HUES64 (cell line): ENCODE measurements around the gene RMDN2.

Experiments used
- H3K27ac ChIP-seq: 2 replicates; pipeline ENCODE4 v1.7.0; 2013; ENCODE audit warnings: low read depth, low read length, inconsistent platforms
- H3K27me3 ChIP-seq: 2 replicates; pipeline ENCODE4 v1.6.1; 2013; ENCODE audit warnings: mild to moderate bottlenecking, low read length; ENCODE audit not compliant: insufficient read depth
- H3K36me3 ChIP-seq: 2 replicates; pipeline ENCODE4 v1.6.1; 2013; ENCODE audit warnings: mild to moderate bottlenecking, low read length; ENCODE audit not compliant: insufficient read depth
- H3K4me1 ChIP-seq: 2 replicates; pipeline ENCODE4 v1.6.1; 2013; ENCODE audit warnings: mild to moderate bottlenecking, low read length, moderate library complexity; ENCODE audit not compliant: insufficient read depth
- H3K4me3 ChIP-seq: 2 replicates; pipeline ENCODE4 v1.5.1; 2013; ENCODE audit warnings: mild to moderate bottlenecking, low read length, moderate library complexity
- H3K9ac ChIP-seq: 2 replicates; pipeline ENCODE4 v1.6.1; 2013; ENCODE audit warnings: mild to moderate bottlenecking, low read depth, low read length
- H3K9me3 ChIP-seq: 2 replicates; pipeline ENCODE4 v1.6.1; 2013; ENCODE audit warnings: low read depth, low read length; ENCODE audit not compliant: insufficient read depth
- WGBS: fragments of 150-250, 120-280 bp; methylation state at CpG from one replicate; pipeline ENCODE4 v1.1.7; 2013; ENCODE audit warnings: missing lambda C conversion rate; 5-methylcytosine and 5-hydroxymethylcytosine counted together

RMDN2 gene

GRCh38 chr2:37898448-37898847, 26.6 kb upstream of the RMDN2 start:
- Histone ChIP-seq H3K9me3 (no peaks in the 10 kb centered on the region), H3K4me3 (no peak overlapping the region), H3K4me1 (no peaks in the 10 kb centered on the region; the same call in 1 of the 2 replicates), H3K9ac (no peak overlapping the region), H3K36me3 (no peaks in the 10 kb centered on the region), H3K27ac (no peak overlapping the region), H3K27me3 (no peaks in the 10 kb centered on the region)

DNA sequence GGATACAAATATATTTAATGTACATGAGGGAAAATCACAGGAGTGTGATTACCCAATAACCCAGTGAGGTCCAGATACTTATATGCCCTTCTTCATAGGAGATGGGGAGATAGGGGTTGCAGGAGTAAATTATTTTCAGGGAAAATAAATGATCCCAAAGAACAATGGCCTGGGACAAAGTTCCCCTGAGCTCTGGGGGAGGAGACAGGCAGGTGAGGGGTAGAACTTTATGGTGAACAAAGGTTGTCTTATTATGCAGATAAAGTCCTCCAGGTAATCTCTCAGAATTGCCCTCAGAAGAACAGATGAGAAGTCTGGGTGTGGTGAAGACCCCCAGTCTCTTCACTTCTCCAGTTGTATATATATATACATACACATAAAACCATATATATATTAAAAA, 22.1 kb upstream of the RMDN2 start:
- Histone ChIP-seq H3K27me3 (no peaks in the 10 kb centered on the region), H3K27ac (no peak overlapping the region), H3K4me1 (no peaks in the 10 kb centered on the region; the same call in 1 of the 2 replicates), H3K9ac (no peak overlapping the region), H3K36me3 (no peaks in the 10 kb centered on the region), H3K4me3 (no peak overlapping the region), H3K9me3 (no peaks in the 10 kb centered on the region)

GRCh38 chr2:37904425-37904824, 20.7 kb upstream of the RMDN2 start:
- no peaks in the 10 kb centered on the region for H3K27me3 ChIP-seq
- 100% methylated on average over 2 of the region's 3 CpGs for WGBS
- H3K9ac ChIP-seq: no peak overlapping the region
- no peak overlapping the region for H3K27ac ChIP-seq
- H3K4me1 ChIP-seq: no peaks in the 10 kb centered on the region; the same call in 1 of the 2 replicates
- no peak overlapping the region for H3K4me3 ChIP-seq
- H3K9me3 ChIP-seq: no peaks in the 10 kb centered on the region
- H3K36me3 ChIP-seq: no peaks in the 10 kb centered on the region

DNA sequence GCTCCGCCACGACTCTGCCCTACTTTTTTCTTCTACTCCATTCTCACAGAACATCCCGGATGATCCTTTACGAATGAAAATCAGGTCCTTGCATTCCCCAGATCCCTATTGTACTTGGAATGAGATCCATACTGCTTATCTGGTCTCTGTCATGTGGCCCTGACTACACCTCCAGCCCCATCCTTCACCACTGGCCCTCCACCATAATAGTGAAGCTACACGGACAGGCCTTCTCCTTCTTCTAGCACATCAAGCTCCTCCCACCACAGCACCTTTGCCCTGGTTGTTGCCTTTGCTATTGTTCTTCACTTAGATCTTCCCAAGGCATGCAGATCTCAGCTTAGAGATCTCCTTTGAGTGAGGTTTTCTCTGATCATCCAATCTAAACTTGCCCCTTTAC, 20.1 kb upstream of the RMDN2 start:
- no peaks in the 10 kb centered on the region for H3K9me3 ChIP-seq
- H3K27ac ChIP-seq: no peak overlapping the region
- WGBS: 78% methylated on average over 5 of the region's 5 CpGs

DNA sequence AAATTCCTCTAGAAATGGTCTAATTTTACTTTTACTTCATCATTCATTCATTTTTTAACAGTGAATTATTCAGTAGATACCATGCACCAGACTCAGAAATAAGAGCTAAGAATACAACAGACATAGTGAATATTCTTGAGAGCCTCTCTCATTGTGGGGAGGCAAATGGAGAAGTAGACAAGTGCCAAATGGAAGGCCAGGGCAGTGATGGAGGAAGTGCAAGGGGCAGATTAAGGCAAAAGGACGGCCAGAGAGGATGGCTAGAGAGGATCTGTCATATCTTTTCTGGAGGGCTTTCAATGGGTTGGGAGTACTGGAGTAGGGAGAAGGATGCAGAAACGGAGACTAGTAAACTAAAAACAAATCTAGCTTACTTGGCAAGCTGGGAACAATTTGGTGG, 19.0 kb upstream of the RMDN2 start:
- Histone ChIP-seq H3K36me3 (no peaks in the 10 kb centered on the region), H3K4me1 (no peaks in the 10 kb centered on the region; the same call in 1 of the 2 replicates)
- WGBS: 88% methylated on average over 2 of the region's 2 CpGs

More for the DNA sequence above, 20.1 kb upstream of the RMDN2 start:
- Histone ChIP-seq H3K4me3 (no peak overlapping the region), H3K9ac (no peak overlapping the region), H3K4me1 (no peaks in the 10 kb centered on the region; the same call in 1 of the 2 replicates), H3K36me3 (no peaks in the 10 kb centered on the region), H3K27me3 (no peaks in the 10 kb centered on the region)

DNA sequence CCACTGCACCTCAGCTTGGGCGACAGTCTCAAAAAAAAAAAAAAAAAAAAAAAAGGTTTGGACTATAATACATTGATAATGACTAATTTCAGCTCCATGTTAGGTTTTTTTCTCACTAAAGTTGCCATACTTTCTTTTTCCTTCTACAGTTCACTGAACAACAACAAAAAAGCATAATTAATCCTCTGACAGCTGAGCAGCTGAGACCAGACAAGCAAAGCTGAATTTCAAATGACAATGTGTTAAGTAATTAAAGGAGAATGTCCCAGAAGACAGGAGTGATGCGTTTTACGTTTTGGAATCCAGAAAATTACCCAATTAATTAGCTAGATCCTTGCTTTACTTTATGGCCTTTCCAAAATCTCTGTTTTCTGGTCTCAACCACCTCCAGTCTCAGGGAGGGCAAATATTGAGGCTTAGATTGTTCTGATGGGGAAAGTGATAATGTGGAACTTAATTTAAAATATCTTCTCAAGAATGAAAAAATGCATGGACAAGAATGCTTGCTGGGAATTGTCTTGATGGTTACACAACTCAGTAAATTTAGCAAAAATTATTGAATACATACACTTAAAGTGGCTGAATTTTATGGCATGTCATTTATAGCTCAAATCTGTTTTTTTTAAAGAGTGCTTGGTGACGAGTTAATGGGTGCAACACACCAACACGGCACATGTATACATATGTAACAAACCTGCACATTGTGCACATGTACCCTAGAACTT, 17.4 kb upstream of the RMDN2 start:
- H3K9ac ChIP-seq: no peak overlapping the region
- H3K4me3 ChIP-seq: no peak overlapping the region
- no peak overlapping the region for H3K27ac ChIP-seq
- H3K36me3 ChIP-seq: no peaks in the 10 kb centered on the region
- WGBS: 97% methylated on average over 2 of the region's 5 CpGs
- H3K27me3 ChIP-seq: no peaks in the 10 kb centered on the region
- H3K4me1 ChIP-seq: no peaks in the 10 kb centered on the region; the same call in 1 of the 2 replicates
- H3K9me3 ChIP-seq: no peaks in the 10 kb centered on the region

More for the DNA sequence above, 19.0 kb upstream of the RMDN2 start:
- Histone ChIP-seq H3K9ac (no peak overlapping the region), H3K4me3 (no peak overlapping the region), H3K27me3 (no peaks in the 10 kb centered on the region), H3K9me3 (no peaks in the 10 kb centered on the region), H3K27ac (no peak overlapping the region)

DNA sequence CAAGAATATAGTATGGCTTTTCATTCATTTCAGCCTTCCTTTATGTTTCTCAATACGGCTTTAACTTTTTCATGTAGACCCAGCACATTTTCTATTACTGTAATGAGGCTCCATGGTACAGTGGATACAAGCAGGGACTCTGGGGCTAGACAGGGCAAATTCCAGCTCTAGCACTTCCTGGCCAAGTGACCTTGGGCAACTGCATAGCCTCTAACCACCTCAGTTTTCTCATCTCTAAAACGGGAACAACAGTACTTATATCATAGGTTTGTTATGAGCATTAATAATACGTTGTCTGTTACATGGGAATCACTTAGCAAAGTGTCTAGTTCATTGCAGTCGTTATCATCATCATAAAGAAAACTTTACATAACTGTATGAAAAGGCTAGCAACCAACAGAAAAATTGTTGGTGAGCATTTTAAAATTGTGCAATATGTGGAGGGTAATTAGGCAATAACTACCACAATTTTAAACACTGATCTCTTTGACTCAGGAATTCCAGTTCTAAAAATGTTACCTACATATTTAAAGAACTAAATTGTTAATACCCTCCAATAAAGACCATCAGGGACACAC, 13.7 kb upstream of the RMDN2 start:
- H3K4me1 ChIP-seq: no peaks in the 10 kb centered on the region
- no peaks in the 10 kb centered on the region for H3K27me3 ChIP-seq
- H3K36me3 ChIP-seq: no peaks in the 10 kb centered on the region
- H3K4me3 ChIP-seq: no peak overlapping the region
- H3K9ac ChIP-seq: no peak overlapping the region
- H3K9me3 ChIP-seq: no peaks in the 10 kb centered on the region
- H3K27ac ChIP-seq: no peak overlapping the region
- 94% methylated on average over 3 of the region's 4 CpGs for WGBS

- no peaks in the 10 kb centered on the region for H3K9me3 ChIP-seq
- no peak overlapping the region for H3K27ac ChIP-seq
- no peaks in the 10 kb centered on the region for H3K36me3 ChIP-seq
- H3K9ac ChIP-seq: no peak overlapping the region
- no CpG with 5 or more reads among the region's 1 CpG for WGBS
- no peak overlapping the region for H3K4me3 ChIP-seq
- no peaks in the 10 kb centered on the region for H3K27me3 ChIP-seq
- H3K4me1 ChIP-seq: no peaks in the 10 kb centered on the region
These were observed 13.0 kb upstream of the RMDN2 start for GRCh38 chr2:37912056-37912455.

DNA sequence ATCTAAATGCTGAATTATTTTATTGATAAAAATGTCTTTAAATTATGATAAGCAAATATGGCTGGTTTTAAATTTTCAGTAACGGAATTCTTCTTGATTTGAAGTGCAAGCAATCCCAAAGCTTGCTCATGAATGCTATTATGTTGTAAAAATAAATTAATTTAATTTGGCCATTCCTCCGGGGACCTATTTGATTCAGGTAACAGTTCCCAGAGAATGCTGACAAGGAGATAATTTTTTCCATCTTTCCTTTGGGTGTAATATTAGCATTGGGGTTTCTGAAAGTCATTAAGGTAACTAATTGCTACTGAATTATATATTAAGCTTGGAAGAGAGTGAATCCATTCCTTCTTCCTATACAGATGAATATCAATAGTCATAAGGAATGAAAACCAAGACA, 12.5 kb upstream of the RMDN2 start:
- Histone ChIP-seq H3K9ac (no peak overlapping the region), H3K27me3 (no peaks in the 10 kb centered on the region), H3K4me1 (no peaks in the 10 kb centered on the region), H3K27ac (no peak overlapping the region), H3K36me3 (no peaks in the 10 kb centered on the region), H3K4me3 (no peak overlapping the region), H3K9me3 (no peaks in the 10 kb centered on the region)
- 93% methylated on average over 2 of the region's 2 CpGs for WGBS

- Histone ChIP-seq H3K27me3 (no peaks in the 10 kb centered on the region), H3K9ac (no peak overlapping the region), H3K4me1 (no peaks in the 10 kb centered on the region), H3K4me3 (no peak overlapping the region), H3K9me3 (no peaks in the 10 kb centered on the region), H3K27ac (no peak overlapping the region), H3K36me3 (no peaks in the 10 kb centered on the region)
- WGBS: 95% methylated on average over 5 of the region's 5 CpGs
These were observed 10.7 kb upstream of the RMDN2 start for GRCh38 chr2:37914340-37914739.

DNA sequence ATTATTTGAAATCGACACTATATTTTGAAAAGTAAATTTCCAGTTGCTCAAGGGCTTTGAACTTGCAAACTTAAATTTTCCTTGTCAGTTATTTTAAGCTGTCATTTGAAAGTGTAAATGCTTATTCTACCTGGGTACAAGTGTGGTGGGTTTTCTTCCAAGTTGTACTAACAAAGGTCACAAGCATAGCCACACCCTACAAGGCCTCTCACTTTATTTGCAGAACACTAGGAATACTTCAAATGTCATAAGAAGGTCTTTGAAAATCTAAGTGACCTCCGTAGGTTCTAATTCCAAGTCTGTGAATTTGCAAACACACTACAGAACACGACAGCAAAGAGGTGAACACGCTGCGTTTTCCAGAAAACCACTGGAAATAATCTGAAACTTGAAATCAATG, 9.3 kb upstream of the RMDN2 start:
- Histone ChIP-seq H3K9ac (no peak overlapping the region), H3K36me3 (no peaks in the 10 kb centered on the region), H3K27me3 (no peaks in the 10 kb centered on the region), H3K27ac (no peak overlapping the region), H3K4me1 (no peaks in the 10 kb centered on the region), H3K4me3 (no peak overlapping the region), H3K9me3 (no peaks in the 10 kb centered on the region)
- 92% methylated on average over 5 of the region's 5 CpGs for WGBS
